Loucy (cell line): Measurements from ENCODE around the gene SPOP.

Experiments
- EZH2phosphoT487 ChIP-seq: fragments of 200-600 bp; IDR thresholded peaks from 2 replicates; pipeline ENCODE4 v1.6.1; 2018; ENCODE audit warnings: antibody characterized with exemption, mild to moderate bottlenecking, moderate library complexity, borderline replicate concordance
- TF ChIP-seq, protein P1 (sequence below): fragments of 200-600 bp; sonication (generic); conservative IDR thresholded peaks from 2 replicates; pipeline ENCODE4 v1.5.1; 2014; ENCODE audit warnings: mild to moderate bottlenecking, antibody characterized with exemption, low read length

- TF ChIP-seq, protein P1, sequence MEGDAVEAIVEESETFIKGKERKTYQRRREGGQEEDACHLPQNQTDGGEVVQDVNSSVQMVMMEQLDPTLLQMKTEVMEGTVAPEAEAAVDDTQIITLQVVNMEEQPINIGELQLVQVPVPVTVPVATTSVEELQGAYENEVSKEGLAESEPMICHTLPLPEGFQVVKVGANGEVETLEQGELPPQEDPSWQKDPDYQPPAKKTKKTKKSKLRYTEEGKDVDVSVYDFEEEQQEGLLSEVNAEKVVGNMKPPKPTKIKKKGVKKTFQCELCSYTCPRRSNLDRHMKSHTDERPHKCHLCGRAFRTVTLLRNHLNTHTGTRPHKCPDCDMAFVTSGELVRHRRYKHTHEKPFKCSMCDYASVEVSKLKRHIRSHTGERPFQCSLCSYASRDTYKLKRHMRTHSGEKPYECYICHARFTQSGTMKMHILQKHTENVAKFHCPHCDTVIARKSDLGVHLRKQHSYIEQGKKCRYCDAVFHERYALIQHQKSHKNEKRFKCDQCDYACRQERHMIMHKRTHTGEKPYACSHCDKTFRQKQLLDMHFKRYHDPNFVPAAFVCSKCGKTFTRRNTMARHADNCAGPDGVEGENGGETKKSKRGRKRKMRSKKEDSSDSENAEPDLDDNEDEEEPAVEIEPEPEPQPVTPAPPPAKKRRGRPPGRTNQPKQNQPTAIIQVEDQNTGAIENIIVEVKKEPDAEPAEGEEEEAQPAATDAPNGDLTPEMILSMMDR = no peak
- TF ChIP-seq EZH2phosphoT487 = no peak
Observed at GRCh38 chr17:49664706-49665211, 13.1 kb downstream of the SPOP start.
